GM18951 (cell line): ENCODE data around the gene GLDC.
"Not testable (repeated sequence)": the region's sequence is repeated elsewhere in the genome, so short reads cannot be mapped to it uniquely, and the experiment has no call there.

Experiments
- POLR2A ChIP-seq: IDR thresholded peaks from 4 replicates; pipeline ENCODE4 v1.6.1; 2011; ENCODE audit warnings: mild to moderate bottlenecking; ENCODE audit not compliant: insufficient read length, insufficient read depth; ENCODE audit errors: extremely low read depth
- in situ Hi-C: fragments of 300-500 bp; cut with MboI; formaldehyde crosslinking; loops from one replicate; pipeline ENCODE4 v1.12.0; 2022; ENCODE audit warnings: low sequenced_read_pairs, mixed read lengths, inconsistent platforms; ENCODE audit not compliant: unreplicated experiment

GLDC gene

GRCh38 chr9:6557883-6558616 lies 87.5 kb downstream of the GLDC start:
- in situ Hi-C loops: loop anchor here (25.0 kb wide), 1 partner anchor 471 kb away; no protein-coding TSS in a partner anchor
- no peak for TF ChIP-seq POLR2A

DNA sequence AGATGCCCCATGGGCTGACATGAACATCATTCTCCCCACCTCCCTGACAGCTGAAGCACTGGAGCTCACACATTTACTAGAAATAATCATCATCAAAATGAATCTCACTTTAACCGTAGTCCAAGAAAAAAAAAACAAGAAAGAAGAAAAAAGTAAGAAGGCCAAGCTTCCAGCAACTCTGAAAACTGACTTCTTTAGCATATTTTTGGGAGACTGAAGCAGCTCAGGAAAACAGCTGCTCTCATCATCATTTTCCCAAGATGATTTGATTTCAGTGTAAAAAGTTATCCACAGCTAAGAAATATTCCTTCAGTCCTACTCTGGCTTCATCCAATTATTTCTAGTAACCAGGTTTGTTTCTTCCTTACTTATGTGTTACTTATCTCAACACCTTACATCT lies 91.7 kb downstream of the GLDC start:
- in situ Hi-C loops: loop anchor here (25.0 kb wide), 1 partner anchor 467 kb away; no protein-coding TSS in a partner anchor
- TF ChIP-seq POLR2A: no peak

DNA sequence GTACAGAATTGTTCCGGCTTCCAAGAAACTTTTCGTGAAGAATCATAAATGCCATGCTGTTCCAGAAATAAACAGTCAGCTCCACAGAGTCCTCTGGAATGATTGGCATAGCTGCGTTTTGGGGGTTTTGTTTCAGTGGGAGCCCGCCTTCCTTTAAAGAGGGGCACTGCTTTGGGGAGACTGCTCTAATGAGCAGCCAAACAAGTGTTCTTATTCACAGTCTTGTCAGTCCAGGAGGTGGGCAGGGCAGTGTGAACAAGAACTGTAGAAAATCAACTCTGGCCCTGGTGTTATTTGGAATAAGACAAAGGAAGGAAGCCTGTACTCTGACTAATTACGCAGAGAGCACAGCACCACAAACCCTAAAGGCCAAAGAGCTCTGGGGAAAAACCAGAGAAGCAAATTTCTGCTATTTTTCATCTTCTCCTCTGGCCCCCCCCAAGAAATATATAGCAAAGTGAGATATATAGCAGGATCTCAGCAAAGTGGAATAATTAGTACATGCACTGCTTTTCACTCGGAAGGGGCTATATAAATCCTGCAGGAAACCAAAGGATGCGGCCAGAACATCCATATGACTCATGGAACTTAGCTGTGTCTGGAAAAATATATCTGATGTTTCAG lies 92.9 kb downstream of the GLDC start:
- in situ Hi-C loops: loop anchor here (25.0 kb wide), 1 partner anchor 465 kb away; no protein-coding TSS in a partner anchor
- no peak for TF ChIP-seq POLR2A

- TF ChIP-seq POLR2A: no peak
- in situ Hi-C loops: loop anchor here (25.0 kb wide), 1 partner anchor 465 kb away; no protein-coding TSS in a partner anchor
Observed at GRCh38 chr9:6552033-6552432, 93.5 kb downstream of the GLDC start.

DNA sequence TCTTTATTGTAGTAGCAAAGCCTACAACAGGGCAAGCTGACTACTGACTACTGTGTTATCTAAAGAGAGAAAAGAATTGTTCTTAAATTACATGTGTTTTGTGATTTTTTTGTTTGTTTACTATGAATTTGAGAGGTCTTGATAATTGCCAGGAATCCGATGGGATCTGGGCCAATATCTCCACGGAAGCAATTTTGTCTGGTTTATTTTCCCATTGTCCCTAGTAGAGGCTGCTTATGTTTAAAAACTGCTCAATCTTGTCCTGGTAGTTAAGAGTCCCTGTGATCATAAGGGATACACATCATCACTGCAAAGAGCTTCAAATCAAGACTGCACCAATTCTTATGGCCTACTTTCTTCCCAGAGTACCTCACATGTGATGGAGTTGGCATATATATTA lies 94.4 kb downstream of the GLDC start:
- no peak for TF ChIP-seq POLR2A
- in situ Hi-C loops: loop anchor here (25.0 kb wide), 1 partner anchor 464 kb away; no protein-coding TSS in a partner anchor

DNA sequence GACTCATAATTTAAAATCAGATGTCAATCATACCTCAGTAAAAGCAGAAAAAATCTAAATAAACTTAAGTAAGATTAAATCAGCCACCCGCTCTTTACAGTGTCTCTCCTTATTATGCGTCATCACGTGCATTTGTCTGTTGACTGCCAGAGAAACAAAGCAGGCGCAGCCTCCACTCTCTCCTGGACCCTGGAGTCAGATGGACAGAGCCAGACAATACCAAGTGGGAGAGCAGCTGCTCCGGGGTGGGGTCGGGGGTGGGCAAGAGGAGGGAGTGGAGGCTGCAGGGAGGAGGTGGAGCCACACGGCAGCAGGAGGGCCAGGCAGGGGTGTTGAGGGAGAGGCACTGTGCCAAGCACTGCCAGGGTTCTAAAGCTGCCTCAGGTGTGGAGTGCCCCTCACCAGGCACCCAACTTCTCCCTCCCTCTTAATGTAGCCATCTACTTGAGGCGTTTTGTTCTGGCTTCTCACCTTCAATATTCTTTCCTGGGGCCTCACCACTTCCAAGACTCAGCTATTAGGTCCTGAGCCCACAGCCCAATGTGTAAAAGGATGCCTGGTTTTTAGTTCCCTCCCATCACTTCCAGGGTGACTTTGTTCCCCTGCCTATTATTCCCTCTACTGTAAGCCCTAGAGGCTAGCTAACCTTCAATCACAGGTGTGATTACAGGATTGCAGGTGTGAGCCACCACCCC lies 96.3 kb downstream of the GLDC start:
- TF ChIP-seq POLR2A: no peak
- in situ Hi-C loops: no loop called here

DNA sequence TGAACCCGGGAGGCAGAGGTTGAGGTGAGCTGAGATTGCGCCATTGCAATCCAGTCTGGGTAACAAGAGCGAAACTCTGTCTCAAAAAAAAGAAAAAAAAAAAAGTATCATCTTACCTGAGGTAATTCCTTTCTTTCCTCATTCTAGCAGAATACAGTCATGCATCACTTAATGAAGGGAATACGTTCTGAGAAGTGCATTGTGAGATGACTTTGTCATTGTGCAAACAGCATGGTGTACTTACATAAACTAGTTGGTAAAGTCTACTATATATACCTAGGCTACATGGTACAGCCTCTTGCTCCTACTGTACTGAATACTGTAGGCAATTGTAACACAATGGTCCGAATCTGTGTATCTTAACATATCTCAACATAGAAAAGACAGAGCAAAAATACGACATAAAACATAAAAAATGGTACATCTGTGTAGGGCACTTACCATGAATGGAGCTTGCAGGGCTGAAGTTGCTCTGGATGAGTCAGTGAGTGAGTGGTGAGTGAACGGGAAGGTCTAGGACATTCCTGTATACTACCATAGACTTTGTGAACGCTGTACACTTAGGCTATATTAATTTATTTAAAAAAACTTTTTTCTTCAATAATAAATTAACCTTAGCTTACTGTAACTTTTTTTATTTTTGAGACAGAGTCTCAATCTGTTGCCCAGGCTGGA lies 100.4 kb downstream of the GLDC start:
- TF ChIP-seq POLR2A: no peak

GRCh38 chr9:6543204-6543603 lies 102.3 kb downstream of the GLDC start:
- in situ Hi-C loops: no loop called here
- no peak for TF ChIP-seq POLR2A

More for the DNA sequence above, 100.4 kb downstream of the GLDC start:
- in situ Hi-C loops: no loop called here

GRCh38 chr9:6542617-6543016 lies 102.9 kb downstream of the GLDC start:
- in situ Hi-C loops: not testable (repeated sequence)

GRCh38 chr9:6538666-6539071 lies 106.9 kb downstream of the GLDC start:
- TF ChIP-seq POLR2A: no peak
- in situ Hi-C loops: no loop called here

DNA sequence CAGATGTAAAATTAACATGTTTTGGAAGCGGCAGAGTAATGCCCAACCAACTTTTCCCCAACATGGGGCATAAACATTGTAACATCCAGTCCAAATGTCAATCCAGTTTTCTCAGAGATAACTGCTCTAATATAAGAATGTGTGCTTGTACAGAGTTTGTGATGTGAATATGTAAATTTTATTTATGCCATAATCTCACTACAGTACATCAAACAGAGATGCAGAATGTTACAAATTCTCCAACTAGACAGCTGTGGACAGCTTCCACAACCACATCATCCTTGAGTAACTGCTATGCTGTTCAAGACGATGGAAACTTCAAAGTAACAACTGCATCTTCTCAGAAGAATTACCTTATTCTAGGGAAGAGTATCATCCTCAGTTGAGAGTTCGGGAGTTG lies 109.9 kb downstream of the GLDC start:
- in situ Hi-C loops: no loop called here
- TF ChIP-seq POLR2A: no peak

- in situ Hi-C loops: no loop called here
- no peak for TF ChIP-seq POLR2A
Observed at GRCh38 chr9:6525326-6526045, 120.0 kb downstream of the GLDC start.
